HepG2 (cell line): ENCODE measurements around the gene BARX2. TPM values are rescaled to one million over a fixed set of nuclear protein-coding genes. Genes with fewer than 3 reads are reported as not detected.

ENCODE experiments used
- ATAC-seq: fragments of 200-7000 bp; cut with Tn5 transposase; 3 replicates; pipeline ENCODE4 v1.9.1; 2020; ENCODE audit warnings: mild to moderate bottlenecking, moderate library complexity
- Bru-seq: library from RNA; stranded (reverse); fragments of 400-500 nt; gene quantifications from one replicate; lab custom pipeline; 2021; lab: Mats Ljungman, UMichigan
- BruChase-seq, 2 experiments: library from RNA; stranded (reverse); fragments of 400-500 nt; gene quantifications; one replicate each; lab custom pipeline; 2021; lab: Mats Ljungman, UMichigan
- BruUV-seq: library from RNA; stranded (reverse); fragments of 400-500 nt; replicated peaks from 2 replicates; lab custom pipeline; 2021; lab: Mats Ljungman, UMichigan
- CTCF ChIA-PET: fragments of 300-600 bp; formaldehyde crosslinking; extraction: SDS; loops from one replicate; lab custom pipeline; 2021; ENCODE audit warnings: low total read pairs, inconsistent platforms, low intra/inter-chr PET ratio; lab: Yijun Ruan, JAX
- POLR2A ChIA-PET: fragments of 350-600 bp; sonication (Branson Sonifier 250); formaldehyde crosslinking; loops from one replicate; lab custom pipeline; 2020; ENCODE audit warnings: antibody characterized with exemption, inconsistent platforms; lab: Yijun Ruan, JAX
- DNase-seq: peaks from one replicate; pipeline ENCODE4 v3.0.0-alpha.2; 2015; ENCODE audit warnings: low spot score
- FAIRE-seq: peaks from 3 replicates; lab custom pipeline; 2011; peaks lifted over from hg19 to GRCh38; lab: Jason Lieb, UNC
- H2AFZ ChIP-seq: one replicate; pipeline ENCODE4 v1.6.1; 2011; ENCODE audit warnings: low read length, inconsistent platforms
- H3K27ac ChIP-seq: fragments of 300-600 bp; 3 replicates; pipeline ENCODE4 v1.8.0; 2011; ENCODE audit warnings: mixed run types, mild to moderate bottlenecking, mixed read lengths, low read length, inconsistent platforms; ENCODE audit not compliant: insufficient read depth; ENCODE audit errors: extremely low read length
- H3K27me3 ChIP-seq, 2 experiments: fragments of 200-600 bp in 1 of 2; 2 replicates in 1 of 2; 3 replicates in 1 of 2; pipeline versions ENCODE4 v1.6.0 to v1.8.0; 2011; ENCODE audit warnings: low read length in 2 of 2, mild to moderate bottlenecking in 2 of 2, moderate library complexity in 2 of 2, inconsistent platforms in 1 of 2; ENCODE audit not compliant: insufficient read depth in 2 of 2, control insufficient read depth in 1 of 2
- H3K36me3 ChIP-seq, 2 experiments: fragments of 200-600 bp in 1 of 2; replicated peaks in 1 of 2; 2 replicates in 1 of 2; 3 replicates in 1 of 2; pipeline versions ENCODE4 v1.5.1 to v1.8.0; 2011; ENCODE audit warnings: low read length in 2 of 2, inconsistent platforms in 1 of 2; ENCODE audit not compliant: insufficient read depth in 2 of 2, control insufficient read depth in 1 of 2
- H3K4me1 ChIP-seq: 2 replicates; pipeline ENCODE4 v1.5.1; 2012; ENCODE audit warnings: low read length, inconsistent platforms; ENCODE audit not compliant: insufficient read depth
- H3K4me2 ChIP-seq: 2 replicates; pipeline ENCODE4 v1.6.0; 2011; ENCODE audit warnings: low read depth, low read length, inconsistent platforms
- H3K4me3 ChIP-seq, 3 experiments: fragments of 200-600 bp in 1 of 3; sonication (generic), shearing (Covaris generic) in 1 of 3; replicated peaks in 1 of 3; 2 replicates each; pipeline ENCODE4 v1.5.1; 2011 to 2016; ENCODE audit warnings: low read length in 3 of 3, inconsistent platforms in 2 of 3, low read depth in 2 of 3, mild to moderate bottlenecking in 2 of 3, control low read depth in 1 of 3, mixed read lengths in 1 of 3; ENCODE audit not compliant: insufficient read depth in 1 of 3
- H3K79me2 ChIP-seq: one replicate; pipeline ENCODE4 v1.6.1; 2011; ENCODE audit warnings: low read length, inconsistent platforms; ENCODE audit not compliant: insufficient read depth
- H3K9ac ChIP-seq: 2 replicates; pipeline ENCODE4 v1.6.0; 2011; ENCODE audit warnings: mild to moderate bottlenecking, low read depth, low read length, inconsistent platforms; ENCODE audit not compliant: insufficient read depth
- H3K9me3 ChIP-seq: 2 replicates; pipeline ENCODE4 v1.5.1; 2012; ENCODE audit warnings: mild to moderate bottlenecking, low read length
- H4K20me1 ChIP-seq: 2 replicates; pipeline ENCODE4 v1.6.0; 2011; ENCODE audit warnings: inconsistent platforms, mild to moderate bottlenecking, low read length, moderate library complexity; ENCODE audit not compliant: insufficient read depth
- BCL6 ChIP-seq: IDR thresholded peaks from 2 replicates; pipeline ENCODE4 v1.6.1; 2016; ENCODE audit warnings: missing genetic modification reagents, missing compliant biosample characterization
- CTCF ChIP-seq: sonication (generic); formaldehyde crosslinking; IDR thresholded peaks from 2 replicates; pipeline ENCODE4 v1.5.0; 2020; ENCODE audit warnings: mild to moderate bottlenecking, missing genetic modification reagents, moderate library complexity
- EHMT2 ChIP-seq: fragments of 200-600 bp; sonication (generic); IDR thresholded peaks from 2 replicates; pipeline ENCODE4 v1.7.0; 2017; ENCODE audit warnings: antibody characterized with exemption, low read depth, low read length, borderline replicate concordance
- GATAD2A ChIP-seq: IDR thresholded peaks from 2 replicates; pipeline ENCODE4 v1.6.1; 2016
- JARID2 ChIP-seq: sonication (generic); formaldehyde crosslinking; IDR thresholded peaks from 2 replicates; pipeline ENCODE4 v1.8.1; 2023; ENCODE audit warnings: missing genetic modification reagents, inconsistent platforms; ENCODE audit not compliant: insufficient replicate concordance
- RBAK ChIP-seq: sonication (generic); formaldehyde crosslinking; IDR thresholded peaks from 2 replicates; pipeline ENCODE4 v1.5.1; 2020; ENCODE audit warnings: mild to moderate bottlenecking, missing genetic modification reagents
- SALL1 ChIP-seq: sonication (generic); formaldehyde crosslinking; IDR thresholded peaks from 2 replicates; pipeline ENCODE4 v1.8.0; 2022; ENCODE audit warnings: mild to moderate bottlenecking, missing genetic modification reagents
- SETDB1 ChIP-seq: sonication (generic); formaldehyde crosslinking; IDR thresholded peaks from 2 replicates; pipeline ENCODE4 v1.5.1; 2020; ENCODE audit warnings: missing genetic modification reagents, mild to moderate bottlenecking, borderline replicate concordance
- STAG1 ChIP-seq: sonication (generic); formaldehyde crosslinking; IDR thresholded peaks from 2 replicates; pipeline ENCODE4 v1.4.0; 2020; ENCODE audit warnings: missing genetic modification reagents
- TBP ChIP-seq: sonication (generic); formaldehyde crosslinking; IDR thresholded peaks from 2 replicates; pipeline ENCODE4 v1.5.0; 2020; ENCODE audit warnings: missing genetic modification reagents
- ZFP62 ChIP-seq: sonication (generic); formaldehyde crosslinking; IDR thresholded peaks from 2 replicates; pipeline ENCODE4 v1.4.0; 2020; ENCODE audit warnings: missing genetic modification reagents
- ZNF296 ChIP-seq: sonication (generic); formaldehyde crosslinking; conservative IDR thresholded peaks from 2 replicates; pipeline ENCODE4 v1.5.0; 2020; ENCODE audit warnings: mild to moderate bottlenecking, missing genetic modification reagents
- ZNF547 ChIP-seq: sonication (generic); formaldehyde crosslinking; IDR thresholded peaks from 2 replicates; pipeline ENCODE4 v1.5.1; 2020; ENCODE audit warnings: mild to moderate bottlenecking, missing genetic modification reagents
- ZNF766 ChIP-seq: sonication (generic); formaldehyde crosslinking; IDR thresholded peaks from 2 replicates; pipeline ENCODE4 v1.5.0; 2020; ENCODE audit warnings: missing genetic modification reagents, borderline replicate concordance
- ZNF777 ChIP-seq: sonication (generic); formaldehyde crosslinking; IDR thresholded peaks from 2 replicates; pipeline ENCODE4 v1.4.0; 2020; ENCODE audit warnings: missing genetic modification reagents
- WGBS: methylation state at CpG from one replicate; pipeline ENCODE4 v1.1.6; 2017; ENCODE audit warnings: low lambda C conversion rate; 5-methylcytosine and 5-hydroxymethylcytosine counted together
- in situ Hi-C: cut with HindIII; loops from 2 replicates; pipeline ENCODE4 v1.10.0; 2017; ENCODE audit warnings: low pct_unique_long_range_greater_than_20kb; ENCODE audit not compliant: extremely low pct_ligation_motif_present
- intact Hi-C: fragments of 100-400 bp; cut with micrococcal nuclease; formaldehyde crosslinking; loops from one replicate; pipeline ENCODE4 v1.10.0; 2022; ENCODE audit not compliant: unreplicated experiment
- long read RNA-seq, 2 experiments: library from RNA in 1 of 2; library from polyadenylated mRNA in 1 of 2; stranded (forward) in 1 of 2; unstranded in 1 of 2; transcript quantifications; one replicate each; pipeline ENCODE4 v2.0.0, GENCODE V29; 2019 to 2022
- polyA minus RNA-seq, 3 experiments: library from RNA; depleted of rRNA, polyadenylated mRNA; stranded (reverse); fragments of >200 nt; gene quantifications; 2 replicates each; pipeline ENCODE4 v1.2.3, GENCODE V29; 2011; ENCODE audit warnings: low replicate concordance in 1 of 3
- polyA plus RNA-seq, 8 experiments: library from polyadenylated mRNA; depleted of rRNA in 3 of 8; stranded (reverse) in 7 of 8; unstranded in 1 of 8; fragments of >200 nt; fragmentation: Illumina TruSeq in 4 of 8; extraction: Trizol in 4 of 8; gene quantifications; 2 replicates each; pipeline versions ENCODE4 v1.2.1 to v1.2.3, GENCODE V29; 2011 to 2016; ENCODE audit warnings: low read depth in 4 of 8, missing spikeins in 1 of 8, mixed read lengths in 1 of 8; ENCODE audit not compliant: insufficient read depth in 1 of 8
- total RNA-seq, 5 experiments: library from RNA; depleted of rRNA; stranded (reverse); fragments of >200 nt; fragmentation: Illumina TruSeq; extraction: Trizol; gene quantifications; 2 replicates each; pipeline ENCODE4 v1.2.3, GENCODE V29; 2016; ENCODE audit warnings: low read depth in 1 of 5
- TF ChIP-seq, protein P1 (sequence below): sonication (generic); formaldehyde crosslinking; IDR thresholded peaks from 2 replicates; pipeline ENCODE4 v1.4.0; 2020; ENCODE audit warnings: low read depth, mild to moderate bottlenecking, missing genetic modification reagents

The BARX2 gene
- total RNA-seq (2016; rRNA removed; fragmentation: Illumina TruSeq; extraction: Trizol): not detected in 2 replicates
- total RNA-seq (2016; cell fraction: cytosol; rRNA removed; fragmentation: Illumina TruSeq; extraction: Trizol; ENCODE audit: low read depth): not detected in 2 replicates
- total RNA-seq (2016; cell fraction: insoluble cytoplasmic fraction; rRNA removed; fragmentation: Illumina TruSeq; extraction: Trizol): not detected in 2 replicates
- total RNA-seq (2016; cell fraction: membrane; rRNA removed; fragmentation: Illumina TruSeq; extraction: Trizol): not detected in 2 replicates
- not detected in 2 replicates for total RNA-seq (2016; cell fraction: nucleus; rRNA removed; fragmentation: Illumina TruSeq; extraction: Trizol)
- polyA plus RNA-seq (2011; rRNA removed): not detected in 2 replicates
- polyA plus RNA-seq (2011; cell fraction: cytosol; rRNA removed): not detected in 2 replicates
- not detected in 2 replicates for polyA plus RNA-seq (2011; cell fraction: nucleus; rRNA removed)
- not detected in 2 replicates for polyA plus RNA-seq (2012)
- polyA plus RNA-seq (2016; cell fraction: cytosol; fragmentation: Illumina TruSeq; extraction: Trizol; ENCODE audit: low read depth): not detected in 2 replicates
- polyA plus RNA-seq (2016; cell fraction: insoluble cytoplasmic fraction; fragmentation: Illumina TruSeq; extraction: Trizol; ENCODE audit: low read depth): not detected in 2 replicates
- not detected in 2 replicates for polyA plus RNA-seq (2016; cell fraction: membrane; fragmentation: Illumina TruSeq; extraction: Trizol; ENCODE audit: low read depth)
- polyA plus RNA-seq (2016; cell fraction: nucleus; fragmentation: Illumina TruSeq; extraction: Trizol; ENCODE audit: insufficient read depth, low read depth): not detected in 2 replicates
- 0.16 TPM in 1 of 2 replicates, not detected in the other for polyA minus RNA-seq (2011; rRNA and poly(A)+ RNA removed; ENCODE audit: low replicate concordance)
- polyA minus RNA-seq (2011; cell fraction: cytosol; rRNA and poly(A)+ RNA removed): not detected in 2 replicates
- polyA minus RNA-seq (2011; cell fraction: nucleus; rRNA and poly(A)+ RNA removed): not detected in 2 replicates
- Bru-seq, nascent RNA: percentile 3 among the genes with signal in this experiment
- percentile 10 among the genes with signal in this experiment for BruChase-seq, experiment 1, labeled RNA remaining after a 6-hour chase
- BruChase-seq, experiment 2, labeled RNA remaining after a 2-hour chase: percentile 4 among the genes with signal in this experiment
- long read RNA-seq, experiment 1: 0 reads
- long read RNA-seq, experiment 2: 0 reads

- 27% methylated on average over 27 of the region's 81 CpGs for WGBS
- H3K27me3 ChIP-seq: peaks cover 10 to 82% of the 10 kb centered on the region in 2 experiments
- no peaks in the 10 kb centered on the region for H3K36me3 ChIP-seq
- in situ Hi-C loops (loop anchor here (5.0 kb wide), 1 partner anchor 321 kb away; no protein-coding TSS in a partner anchor), intact Hi-C loops (loop anchor here (2.0 to 5.0 kb wide), 3 partner anchors 197 to 376 kb away; no protein-coding TSS in a partner anchor)
- ChIA-PET CTCF (interaction anchor here (0.7 to 1.4 kb wide), 3 partner anchors 12 to 375 kb away, joined by 3 to 8 read pairs (median 5); no protein-coding TSS in a partner anchor), POLR2A (no interaction called here)
- H3K27ac ChIP-seq: no peak within 1 kb of the TSS
- no peak within 1 kb of the TSS for H3K9ac ChIP-seq
- peak; percentile 33 for DNase-seq
- H3K79me2 ChIP-seq: no peaks in the 10 kb centered on the region
- peak within 1 kb of the TSS; percentile 61 for H3K4me2 ChIP-seq
- 0 out of 2 replicates have a peak, but pooled peaks cover 5% of the 10 kb centered on the region for H4K20me1 ChIP-seq
- no peaks in the 10 kb centered on the region for H3K9me3 ChIP-seq
- ATAC-seq: peak; percentile 88
- H2AFZ ChIP-seq: no peak within 1 kb of the TSS
- H3K4me3 ChIP-seq: peak within 1 kb of the TSS in 2 of 3 experiments; percentile 37 to 48; a peak in 2 of 6 replicates
- no TSS peak for BruUV-seq
- FAIRE-seq: no peak
- no peaks in the 10 kb centered on the region for H3K4me1 ChIP-seq
- TF ChIP-seq STAG1 (peak; percentile 82), EHMT2 (no peak), ZNF777 (CRISPR knock-in tag) (peak; percentile 64), ZNF766 (CRISPR knock-in tag) (no peak), ZNF296 (no peak), RBAK (CRISPR knock-in tag) (no peak), ZNF547 (CRISPR knock-in tag) (no peak), JARID2 (no peak), TBP (CRISPR knock-in tag) (no peak), GATAD2A (CRISPR knock-in tag) (no peak), SETDB1 (CRISPR knock-in tag) (no peak), BCL6 (CRISPR knock-in tag) (peak; percentile 54), SALL1 (CRISPR knock-in tag) (0 out of 2 replicates have a peak, but pooled peaks have one; percentile 11), CTCF (CRISPR knock-in tag) (peak; percentile 83), ZFP62 (CRISPR knock-in tag) (0 out of 2 replicates have a peak, but pooled peaks have one; percentile 23)
- TF ChIP-seq, protein P1, sequence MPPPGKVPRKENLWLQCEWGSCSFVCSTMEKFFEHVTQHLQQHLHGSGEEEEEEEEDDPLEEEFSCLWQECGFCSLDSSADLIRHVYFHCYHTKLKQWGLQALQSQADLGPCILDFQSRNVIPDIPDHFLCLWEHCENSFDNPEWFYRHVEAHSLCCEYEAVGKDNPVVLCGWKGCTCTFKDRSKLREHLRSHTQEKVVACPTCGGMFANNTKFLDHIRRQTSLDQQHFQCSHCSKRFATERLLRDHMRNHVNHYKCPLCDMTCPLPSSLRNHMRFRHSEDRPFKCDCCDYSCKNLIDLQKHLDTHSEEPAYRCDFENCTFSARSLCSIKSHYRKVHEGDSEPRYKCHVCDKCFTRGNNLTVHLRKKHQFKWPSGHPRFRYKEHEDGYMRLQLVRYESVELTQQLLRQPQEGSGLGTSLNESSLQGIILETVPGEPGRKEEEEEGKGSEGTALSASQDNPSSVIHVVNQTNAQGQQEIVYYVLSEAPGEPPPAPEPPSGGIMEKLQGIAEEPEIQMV: no peak
Observed at GRCh38 chr11:129375751-129376657, at the start of gene BARX2. Gene BARX2, plus strand, starts transcription at chr11:129375848. Its CDS starts 188 bp downstream, at chr11:129376036.
